ENCODE data around the gene TDRD12.

TDRD12 gene

DNA sequence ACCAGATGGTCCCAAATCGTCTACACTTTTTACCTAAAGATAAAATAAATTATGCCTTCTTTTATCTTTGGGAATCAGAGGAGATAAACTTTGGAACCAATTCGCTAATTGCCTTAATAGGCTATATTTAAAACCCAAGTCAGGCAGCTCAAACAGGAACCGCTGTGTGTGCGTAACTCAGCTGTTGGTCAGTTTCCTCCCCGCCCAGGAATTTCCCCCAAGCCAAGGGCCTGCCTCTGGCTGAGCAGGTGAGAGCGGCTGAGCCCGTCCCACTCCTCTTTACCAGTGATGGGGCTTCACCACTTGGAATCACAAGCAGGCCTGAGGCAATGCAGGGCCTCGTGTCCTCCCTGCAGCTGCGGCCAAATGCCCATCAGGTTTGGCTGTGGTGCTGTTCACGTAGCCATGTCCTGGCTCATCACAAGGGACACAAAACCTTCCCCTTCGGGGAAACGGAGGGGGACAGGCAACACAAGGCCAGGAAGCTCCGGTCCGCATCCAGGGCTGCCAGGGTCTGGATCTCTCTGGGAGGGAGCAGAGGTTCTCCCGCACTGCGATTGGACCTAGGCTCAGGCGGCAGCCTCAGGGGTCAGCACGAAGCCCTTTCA, 150.5 kb downstream of the TDRD12 start:
- DNase-seq, result no peak

DNA sequence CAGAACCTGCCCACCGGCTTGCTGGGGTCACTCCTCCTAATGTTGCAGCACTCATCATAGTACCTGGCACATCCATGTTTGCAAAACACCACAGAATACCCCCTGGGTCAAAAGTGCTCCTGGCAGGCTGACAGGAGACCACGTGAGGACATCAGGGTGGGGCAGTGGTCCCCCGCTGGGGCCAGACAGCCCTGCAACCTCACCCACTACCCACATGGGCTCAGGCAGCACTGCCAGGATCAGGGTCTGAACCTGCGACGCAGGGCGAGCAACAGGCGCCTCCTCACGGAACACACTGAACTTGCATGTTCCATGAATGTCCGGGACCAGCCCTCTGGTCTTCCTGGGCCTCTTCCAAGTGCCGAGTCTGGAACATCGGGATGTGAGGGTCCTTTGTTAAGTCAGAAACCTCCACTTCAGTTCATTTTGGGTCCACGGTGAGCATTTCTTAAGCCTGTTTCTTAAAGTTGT, 151.4 kb downstream of the TDRD12 start:
- DNase-seq, result no peak

GRCh38 chr19:32872391-32872790, 152.8 kb downstream of the TDRD12 start:
- no peak for DNase-seq

- DNase-seq, result no peak
These were observed 153.8 kb downstream of the TDRD12 start for GRCh38 chr19:32873247-32873959.

DNA sequence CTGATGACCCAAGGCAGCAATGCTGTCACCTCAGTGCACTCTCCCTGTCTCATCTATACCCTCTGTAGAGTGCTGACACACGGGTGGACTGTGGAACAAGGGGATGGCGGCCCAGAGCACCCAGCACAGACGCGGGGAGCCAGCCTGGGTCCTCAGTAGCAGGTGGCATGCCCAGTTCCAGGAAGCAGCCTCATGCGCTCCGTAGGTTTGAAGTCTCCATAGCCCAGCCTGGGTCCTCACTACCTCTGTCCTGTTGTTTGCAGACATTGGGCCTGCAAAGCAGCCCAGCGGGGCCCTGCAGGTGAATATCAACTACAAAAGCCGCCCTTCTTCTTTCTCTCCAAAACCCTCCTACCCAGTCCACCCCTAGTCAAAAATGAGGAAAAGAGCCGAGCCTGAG, 155.0 kb downstream of the TDRD12 start:
- DNase-seq, result no peak

- DNase-seq, result no peak
These were observed 155.9 kb downstream of the TDRD12 start for GRCh38 chr19:32875428-32875827.

DNA sequence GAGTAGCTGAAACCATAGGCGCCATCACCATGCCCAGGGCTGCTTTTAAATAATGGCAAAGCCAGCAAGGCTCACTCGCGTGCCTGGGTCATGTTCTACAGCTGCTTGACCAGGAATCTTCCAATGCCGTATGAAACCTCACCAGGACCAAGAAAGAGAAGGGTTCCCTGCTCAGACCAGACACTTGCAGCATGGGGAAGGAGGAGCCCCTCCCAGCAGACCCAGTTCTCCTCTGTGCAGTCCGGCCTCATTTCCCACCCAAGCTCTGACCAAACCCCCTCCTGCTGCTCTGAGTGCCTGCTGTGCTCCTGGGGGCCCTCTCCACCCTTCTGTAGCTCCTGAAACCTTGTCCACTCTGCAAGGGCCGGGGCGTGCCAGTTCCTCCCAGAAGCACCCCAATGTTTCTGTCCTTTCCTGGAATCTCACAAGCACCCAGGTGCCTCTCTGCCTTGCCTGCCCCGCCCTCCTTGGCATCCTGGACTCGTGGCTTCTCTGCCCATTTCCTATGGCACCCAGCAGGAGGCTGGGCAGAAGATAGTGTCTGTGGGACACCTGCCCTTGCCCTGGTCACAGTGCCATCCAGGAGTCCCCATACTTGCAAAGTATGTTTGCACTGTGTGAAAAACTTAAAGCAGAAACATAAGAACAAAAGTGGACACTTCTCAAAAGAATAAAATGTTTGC, 156.8 kb downstream of the TDRD12 start:
- DNase-seq, result no peak

GRCh38 chr19:32876919-32877285, 157.3 kb downstream of the TDRD12 start:
- DNase-seq, result no peak
